ENCODE results near the gene LRRC4C.

The LRRC4C gene

GRCh38 chr11:41246399-41246745 lies 213.1 kb downstream of the LRRC4C start:
- DNase-seq = no peak

GRCh38 chr11:41245704-41246398 lies 213.6 kb downstream of the LRRC4C start:
- no peak for DNase-seq

GRCh38 chr11:41245184-41245583 lies 214.3 kb downstream of the LRRC4C start:
- DNase-seq = no peak

DNA sequence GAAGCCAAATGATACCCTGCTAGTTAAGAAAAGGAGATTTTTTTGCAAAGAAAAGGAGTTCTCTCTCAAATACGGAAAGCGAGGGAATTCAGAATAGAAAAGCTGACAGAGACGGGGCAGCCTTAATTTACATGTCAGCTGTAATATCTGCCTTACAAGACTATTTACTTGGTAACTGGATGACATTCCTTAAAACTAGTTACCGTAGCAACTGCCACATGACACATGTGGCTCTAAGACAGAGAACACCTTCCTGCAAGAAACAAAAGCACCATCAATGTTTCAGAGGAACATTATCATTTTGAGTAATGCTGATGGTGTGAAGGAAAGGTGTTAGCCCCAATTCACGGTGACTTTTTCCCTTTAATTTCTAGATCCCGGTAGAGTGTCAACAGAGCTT lies 222.1 kb downstream of the LRRC4C start:
- DNase-seq = no peak

GRCh38 chr11:41235668-41236067 lies 223.8 kb downstream of the LRRC4C start:
- no peak for DNase-seq

DNA sequence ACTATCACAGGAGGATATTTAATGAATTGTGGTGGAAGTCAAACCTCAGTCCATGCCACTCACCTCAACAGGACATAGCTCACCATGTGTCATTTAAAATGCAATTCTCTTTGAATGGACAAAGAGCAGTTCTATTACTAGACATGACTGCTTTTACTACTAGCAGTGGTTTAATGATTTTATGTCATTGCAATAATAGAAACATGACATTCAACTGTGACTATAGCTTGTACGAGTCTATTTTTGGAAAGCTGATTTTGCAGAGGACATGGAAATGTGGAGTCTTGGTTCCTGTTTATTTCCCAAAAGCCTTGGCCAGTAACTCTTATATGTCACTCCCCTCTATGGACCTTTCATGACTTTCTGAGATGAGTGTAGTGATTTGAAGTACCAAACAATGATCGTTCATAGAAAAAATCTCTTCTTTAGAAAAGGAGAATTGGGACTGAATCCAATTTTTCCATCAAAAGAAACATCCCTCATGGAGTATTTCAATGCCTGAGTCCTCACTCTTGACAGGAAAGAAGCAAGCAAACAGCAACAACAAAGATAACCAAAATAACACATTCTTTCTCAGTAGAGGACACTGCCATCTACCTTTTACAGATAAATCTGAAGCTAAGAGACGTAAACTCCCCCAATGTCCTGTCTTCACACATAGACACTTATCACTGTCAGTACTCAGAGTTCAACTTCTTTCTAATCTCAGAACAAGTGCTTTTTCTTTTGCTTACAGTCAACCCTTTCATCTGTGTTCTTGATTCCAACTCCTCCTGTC lies 233.4 kb downstream of the LRRC4C start:
- DNase-seq = no peak

DNA sequence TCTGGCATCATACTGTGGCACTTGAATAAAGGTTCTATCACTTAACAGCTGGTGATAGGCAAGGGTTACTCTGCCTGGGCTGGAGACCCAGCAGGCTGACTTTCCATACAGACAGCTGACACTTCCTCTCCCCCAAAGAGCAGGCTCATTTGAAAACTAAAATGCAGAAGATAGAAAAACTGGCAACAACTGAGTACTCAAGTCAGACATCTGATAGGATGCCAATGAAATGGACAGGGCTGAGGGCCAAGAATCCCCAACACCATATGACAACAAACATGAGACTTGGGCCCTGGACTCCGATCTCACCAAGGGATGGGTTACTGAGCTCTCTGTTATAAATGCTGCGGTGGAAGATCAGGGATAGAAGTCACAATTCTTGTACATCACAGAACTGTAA lies 237.2 kb downstream of the LRRC4C start:
- no peak for DNase-seq

- no peak for DNase-seq
Measured at GRCh38 chr11:41206388-41206787, 253.1 kb downstream of the LRRC4C start.

GRCh38 chr11:41201156-41201555 lies 258.3 kb downstream of the LRRC4C start:
- no peak for DNase-seq

GRCh38 chr11:41190437-41191082 lies 268.9 kb downstream of the LRRC4C start:
- no peak for DNase-seq

GRCh38 chr11:41189701-41190436 lies 269.6 kb downstream of the LRRC4C start:
- DNase-seq = no peak

- DNase-seq = no peak
Measured at GRCh38 chr11:41177791-41178190, 281.7 kb downstream of the LRRC4C start.

DNA sequence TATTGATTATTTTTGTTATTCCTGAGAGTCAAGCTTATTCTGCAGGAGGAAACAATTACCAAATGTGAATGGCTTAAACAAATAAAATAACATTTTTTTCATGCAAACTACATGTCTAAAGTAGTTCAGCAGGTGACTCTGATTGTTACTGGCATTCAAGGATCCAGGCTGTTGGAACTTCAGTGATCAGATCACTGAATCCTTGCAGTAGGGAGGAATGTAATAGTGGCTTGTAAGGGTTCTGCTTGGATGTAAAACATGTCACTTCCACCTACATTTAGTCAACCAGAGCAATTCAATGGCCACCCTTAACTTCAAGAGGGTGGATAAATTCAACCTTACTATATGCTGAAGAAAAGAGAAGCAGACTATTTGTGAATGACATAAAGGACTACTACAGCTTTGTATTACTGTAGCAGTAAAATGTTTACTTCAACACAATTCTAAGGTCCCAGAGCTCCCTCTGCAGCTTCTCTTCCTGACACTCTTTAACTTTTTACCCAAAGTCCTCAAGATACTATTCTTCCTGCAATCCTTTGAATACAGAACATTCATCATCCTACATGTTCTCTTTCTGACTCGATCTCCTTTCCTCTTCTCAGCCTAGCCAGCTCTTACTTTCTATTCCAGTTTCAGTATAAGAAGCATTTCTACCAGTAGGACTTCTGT lies 284.0 kb downstream of the LRRC4C start:
- DNase-seq = no peak

DNA sequence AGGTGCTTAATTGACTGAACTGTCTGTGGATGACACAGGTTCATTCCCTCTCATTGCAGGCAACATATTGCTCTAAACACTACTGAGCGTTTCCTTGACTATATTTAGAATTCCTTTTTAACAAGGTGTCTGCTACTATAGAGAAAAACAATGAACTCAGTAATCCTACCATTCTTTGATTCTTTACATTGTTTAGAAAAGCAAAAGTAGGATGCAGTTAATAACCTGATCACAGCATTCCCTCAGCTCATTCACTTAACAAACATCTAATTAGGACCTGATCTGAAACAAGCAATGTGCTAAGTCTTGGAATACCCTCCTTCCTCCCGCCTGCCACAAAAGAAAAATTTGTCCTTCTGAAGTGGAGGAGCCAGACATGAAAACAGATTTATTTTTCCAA lies 313.1 kb downstream of the LRRC4C start:
- no peak for DNase-seq

DNA sequence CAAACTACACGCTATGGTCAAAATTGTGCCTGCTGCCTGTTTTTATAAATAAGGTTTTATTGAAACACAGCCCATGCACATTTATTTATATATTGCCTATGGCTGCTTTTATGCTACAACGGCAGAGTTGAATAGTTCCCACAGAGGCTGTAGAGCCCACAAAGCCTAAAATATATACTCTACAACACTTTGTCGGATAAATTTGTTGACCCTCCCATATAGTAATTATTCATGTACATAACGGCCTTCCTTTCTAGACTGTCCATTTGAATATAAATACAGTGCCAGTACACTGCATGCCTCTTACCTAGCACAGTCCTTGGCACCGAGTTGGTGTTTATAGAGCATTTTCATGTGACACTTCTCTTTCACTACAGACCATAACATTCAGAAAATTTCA lies 314.0 kb downstream of the LRRC4C start:
- DNase-seq = no peak

DNA sequence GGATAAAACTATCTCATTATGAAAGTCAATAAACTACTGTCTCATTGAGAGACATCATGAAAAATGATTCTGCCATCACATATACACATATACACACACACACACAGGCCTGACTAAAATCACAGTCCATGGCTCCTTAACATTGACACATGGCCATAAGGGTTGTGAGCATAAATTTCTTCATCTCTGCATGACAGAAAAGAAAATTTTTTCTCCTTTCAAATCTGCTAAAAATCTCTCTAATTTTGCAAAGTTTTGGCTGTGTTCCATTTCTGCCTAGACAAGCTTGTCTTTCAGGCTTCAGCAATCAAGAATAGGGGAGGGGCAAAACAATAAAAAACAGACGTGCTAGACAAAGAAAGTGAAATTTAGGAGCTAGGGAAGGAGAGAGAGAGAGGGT lies 324.5 kb downstream of the LRRC4C start:
- DNase-seq = no peak

- DNase-seq = no peak
Measured at GRCh38 chr11:41133023-41133422, 326.4 kb downstream of the LRRC4C start.

DNA sequence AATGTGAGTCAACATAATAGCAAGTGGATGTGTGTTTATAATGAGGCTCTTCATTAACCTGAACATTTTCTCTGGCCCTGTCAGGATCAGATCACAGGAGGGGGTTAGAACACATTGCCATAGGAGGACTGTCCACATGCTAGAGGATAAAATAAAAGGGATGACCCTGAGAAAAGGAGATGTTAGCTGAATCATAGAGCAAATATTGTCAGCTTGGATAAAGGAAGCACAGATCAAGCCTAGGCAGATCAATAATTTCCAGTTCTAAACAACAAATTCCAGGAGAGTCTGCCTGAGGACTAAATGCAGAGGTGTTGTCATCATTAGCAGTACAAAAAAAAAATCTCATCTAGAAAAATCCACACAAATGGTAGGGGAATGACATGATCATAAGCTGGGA lies 337.9 kb downstream of the LRRC4C start:
- DNase-seq = no peak

- DNase-seq = no peak
Measured at GRCh38 chr11:41119484-41119883, 340.0 kb downstream of the LRRC4C start.

DNA sequence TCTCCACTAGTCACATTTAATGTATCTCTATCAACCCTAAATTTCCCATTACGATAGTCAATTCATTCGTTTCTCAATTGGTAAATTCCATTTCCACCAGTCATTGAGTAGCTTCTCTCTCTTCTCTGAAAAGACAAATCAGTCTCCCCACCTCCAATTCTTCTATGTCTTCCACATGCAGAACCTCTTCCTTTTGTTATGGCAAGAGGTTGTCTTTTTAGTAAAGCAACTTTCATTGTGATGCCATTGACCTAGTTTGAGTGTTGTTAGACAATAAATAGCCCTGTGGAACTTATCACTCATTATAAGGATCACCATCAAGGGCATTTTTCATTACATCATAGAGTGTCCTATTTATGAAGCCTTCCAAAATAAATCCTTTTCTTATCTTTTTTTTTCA lies 340.9 kb downstream of the LRRC4C start:
- DNase-seq = no peak

DNA sequence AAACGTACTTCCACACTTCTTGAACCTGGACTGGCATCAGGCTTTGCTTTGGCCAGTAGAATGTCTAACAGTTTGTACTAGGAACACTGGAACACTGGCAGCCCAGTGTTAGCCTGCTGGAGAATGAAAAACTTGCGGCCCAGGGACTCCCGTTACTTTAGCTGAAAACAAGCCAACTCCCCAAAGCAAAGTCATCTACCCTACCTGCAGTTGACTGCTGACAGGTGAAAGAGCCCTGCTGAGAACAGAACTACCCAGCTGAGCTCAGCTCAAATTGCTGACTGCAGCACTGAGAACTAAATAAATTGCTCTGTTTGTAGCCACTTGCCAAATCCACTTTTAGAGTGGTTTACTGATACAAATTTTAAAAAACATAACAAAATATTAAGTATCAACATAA lies 342.5 kb downstream of the LRRC4C start:
- no peak for DNase-seq

DNA sequence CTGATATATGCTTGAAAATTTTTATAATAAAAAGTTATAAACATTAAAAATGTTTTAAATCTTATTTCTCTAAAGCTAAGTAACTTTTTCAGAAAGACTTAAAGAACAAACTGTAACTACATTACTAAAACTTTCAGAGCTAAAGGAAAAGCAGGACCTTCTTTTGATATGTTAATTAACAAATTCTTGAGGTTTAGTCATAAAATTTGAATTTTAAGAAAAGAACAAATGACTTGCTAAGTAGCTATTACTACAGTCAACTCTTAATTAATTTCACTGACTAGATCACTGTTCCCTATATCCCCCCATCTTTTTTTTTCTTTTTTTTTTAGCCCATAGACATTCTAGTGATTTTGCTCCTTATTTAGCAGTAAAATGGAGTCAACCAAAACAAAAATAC lies 344.4 kb downstream of the LRRC4C start:
- DNase-seq = no peak

GRCh38 chr11:41113160-41113559 lies 346.3 kb downstream of the LRRC4C start:
- no peak for DNase-seq
